K562 (cell line): ENCODE measurements around the gene ICA1. TPM values are rescaled to one million over a fixed set of nuclear protein-coding genes. Genes with fewer than 3 reads are reported as not detected.

Experiments
- ATAC-seq: fragments of 200-7000 bp; cut with Tn5 transposase; 3 replicates; pipeline ENCODE4 v1.9.1; 2020; ENCODE audit warnings: moderate library complexity
- BruUV-seq: library from RNA; stranded (reverse); fragments of 400-500 nt; replicated peaks from 2 replicates; lab custom pipeline; 2021; lab: Mats Ljungman, UMichigan
- CTCF ChIA-PET: fragments of 300-600 bp; formaldehyde crosslinking; extraction: SDS; loops from one replicate; lab custom pipeline; 2021; ENCODE audit warnings: low intra/inter-chr PET ratio; lab: Yijun Ruan, JAX
- POLR2A ChIA-PET: fragments of 300-600, 350-650 bp; sonication (Branson Sonifier 250); formaldehyde crosslinking; extraction: SDS; loops from one replicate; lab custom pipeline; 2021; ENCODE audit warnings: antibody characterized with exemption, inconsistent platforms; lab: Yijun Ruan, JAX
- DNase-seq, 4 experiments: peaks; one replicate each; pipeline versions ENCODE4 v3.0.0 to v3.0.0-alpha.2; 2011 to 2018; ENCODE audit warnings: low spot score in 3 of 4, mixed read lengths in 3 of 4; ENCODE audit errors: extremely low read depth in 1 of 4
- FAIRE-seq: peaks from 2 replicates; lab custom pipeline; 2011; peaks lifted over from hg19 to GRCh38; lab: Jason Lieb, UNC
- H2AFZ ChIP-seq: 2 replicates; pipeline ENCODE4 v1.6.0; 2011; ENCODE audit warnings: low read depth, low read length, control low read depth, inconsistent platforms
- H3K27ac ChIP-seq: fragments of 200-600 bp; 3 replicates; pipeline ENCODE4 v1.8.0; 2011; ENCODE audit warnings: low read depth, mild to moderate bottlenecking, control low read depth, inconsistent platforms, low read length, moderate library complexity, mixed read lengths; ENCODE audit errors: extremely low read depth
- H3K27me3 ChIP-seq, 2 experiments: fragments of 300-600 bp in 1 of 2; 2 replicates in 1 of 2; 3 replicates in 1 of 2; pipeline versions ENCODE4 v1.6.0 to v1.8.0; 2011; ENCODE audit warnings: inconsistent platforms in 2 of 2, low read length in 2 of 2, mild to moderate bottlenecking in 1 of 2, mixed read lengths in 1 of 2, moderate library complexity in 1 of 2; ENCODE audit not compliant: control insufficient read depth in 2 of 2, insufficient read depth in 2 of 2
- H3K36me3 ChIP-seq: fragments of 300-600 bp; 3 replicates; pipeline ENCODE4 v1.8.0; 2011; ENCODE audit warnings: mild to moderate bottlenecking, low read length, inconsistent platforms; ENCODE audit not compliant: control insufficient read depth, insufficient read depth
- H3K4me1 ChIP-seq, 2 experiments: fragments of 200-600 bp in 1 of 2; replicated peaks in 1 of 2; 2 replicates in 1 of 2; 3 replicates in 1 of 2; pipeline versions ENCODE4 v1.5.1 to v1.8.0; 2011; ENCODE audit warnings: inconsistent platforms in 2 of 2, low read length in 2 of 2, mild to moderate bottlenecking in 1 of 2, mixed read lengths in 1 of 2, moderate library complexity in 1 of 2; ENCODE audit not compliant: control insufficient read depth in 2 of 2, insufficient read depth in 2 of 2
- H3K4me2 ChIP-seq: 2 replicates; pipeline ENCODE4 v1.6.1; 2011; ENCODE audit warnings: low read length, control low read depth, inconsistent platforms, mixed read lengths; ENCODE audit not compliant: insufficient read depth
- H3K4me3 ChIP-seq: fragments of 200-600 bp; sonication (generic), shearing (Covaris generic); 2 replicates; pipeline ENCODE4 v1.5.1; 2016; ENCODE audit warnings: control low read depth, inconsistent platforms
- H3K79me2 ChIP-seq: fragments of 200-600 bp; 3 replicates; pipeline ENCODE4 v1.8.0; 2011; ENCODE audit warnings: low read length, inconsistent platforms; ENCODE audit not compliant: control insufficient read depth, insufficient read depth
- H3K9ac ChIP-seq, 2 experiments: 2 replicates each; pipeline versions ENCODE4 v1.6.0 to v1.6.1; 2011; ENCODE audit warnings: low read depth in 2 of 2, low read length in 2 of 2, control low read depth in 1 of 2, inconsistent platforms in 1 of 2, mild to moderate bottlenecking in 1 of 2, mixed read lengths in 1 of 2; ENCODE audit not compliant: insufficient read depth in 1 of 2
- H3K9me1 ChIP-seq: one replicate; pipeline ENCODE4 v1.6.0; 2011; ENCODE audit warnings: inconsistent platforms, mild to moderate bottlenecking, low read length, moderate library complexity; ENCODE audit not compliant: control insufficient read depth, insufficient read depth
- H3K9me3 ChIP-seq: replicated peaks from 2 replicates; pipeline ENCODE4 v1.5.1; 2011; ENCODE audit warnings: low read depth, low read length, inconsistent platforms; ENCODE audit not compliant: control insufficient read depth, insufficient read depth
- H4K20me1 ChIP-seq: replicated peaks from 2 replicates; pipeline ENCODE4 v1.6.1; 2011; ENCODE audit warnings: low read length, inconsistent platforms, mixed read lengths; ENCODE audit not compliant: control insufficient read depth, insufficient read depth
- ARNT ChIP-seq, 2 experiments: fragments of 450-650 bp; IDR thresholded peaks; 2 replicates each; pipeline ENCODE4 v1.6.1; 2016; ENCODE audit warnings: mild to moderate bottlenecking in 1 of 2
- FOXM1 ChIP-seq, 2 experiments: fragments of 450-650 bp in 1 of 2; sonication (generic) in 1 of 2; formaldehyde crosslinking in 1 of 2; IDR thresholded peaks; 2 replicates each; pipeline versions ENCODE4 v1.6.1 to v1.9.0; 2017 to 2022; ENCODE audit warnings: low read depth in 2 of 2, mild to moderate bottlenecking in 2 of 2, missing genetic modification reagents in 1 of 2, moderate library complexity in 1 of 2
- KLF13 ChIP-seq: fragments of 450-650 bp; IDR thresholded peaks from 2 replicates; pipeline ENCODE4 v1.6.1; 2016; ENCODE audit warnings: missing genetic modification characterization, low read depth, mild to moderate bottlenecking, missing compliant biosample characterization, moderate library complexity, borderline replicate concordance
- MYBL2 ChIP-seq, 2 experiments: fragments of 450-650 bp in 1 of 2; sonication (generic) in 1 of 2; formaldehyde crosslinking in 1 of 2; IDR thresholded peaks; 2 replicates each; pipeline versions ENCODE4 v1.6.1 to v1.8.1; 2017 to 2022; ENCODE audit warnings: borderline replicate concordance in 1 of 2, inconsistent platforms in 1 of 2, low read depth in 1 of 2, mild to moderate bottlenecking in 1 of 2, missing genetic modification reagents in 1 of 2, moderate library complexity in 1 of 2
- PHF20 ChIP-seq: fragments of 450-650 bp; IDR thresholded peaks from 2 replicates; pipeline ENCODE4 v1.6.1; 2018; ENCODE audit not compliant: partially characterized antibody
- POLR3A ChIP-seq: IDR thresholded peaks from 2 replicates; pipeline ENCODE4 v1.6.1; 2011; ENCODE audit warnings: borderline replicate concordance, mild to moderate bottlenecking, moderate library complexity; ENCODE audit not compliant: insufficient read length, insufficient read depth; ENCODE audit errors: extremely low read depth
- SAP30 ChIP-seq: fragments of 200-600 bp; sonication (generic); IDR thresholded peaks from 2 replicates; pipeline ENCODE4 v1.6.1; 2012; ENCODE audit warnings: borderline replicate concordance, low read depth, mild to moderate bottlenecking, moderate library complexity, low read length, control low read depth, inconsistent platforms; ENCODE audit not compliant: insufficient read depth, poor library complexity, severe bottlenecking
- SMARCB1 ChIP-seq: IDR thresholded peaks from 2 replicates; pipeline ENCODE4 v1.6.1; 2011; ENCODE audit warnings: improper control_type of control experiment, low read depth; ENCODE audit not compliant: insufficient read length
- ZNF121 ChIP-seq: sonication (generic); formaldehyde crosslinking; conservative IDR thresholded peaks from 2 replicates; pipeline ENCODE4 v1.8.0; 2022; ENCODE audit warnings: missing genetic modification reagents
- ZNF165 ChIP-seq: fragments of 250-450 bp; sonication (Bioruptor Pico); IDR thresholded peaks from 2 replicates; pipeline ENCODE4 v1.4.0; 2020; ENCODE audit warnings: borderline replicate concordance
- ZNF3 ChIP-seq: fragments of 250-450 bp; sonication (Bioruptor Pico); IDR thresholded peaks from 2 replicates; pipeline ENCODE4 v1.5.0; 2021; ENCODE audit warnings: mild to moderate bottlenecking, moderate library complexity
- ZNF551 ChIP-seq: fragments of 250-450 bp; sonication (Bioruptor Pico); IDR thresholded peaks from 2 replicates; pipeline ENCODE4 v1.5.0; 2021; ENCODE audit warnings: mild to moderate bottlenecking, moderate library complexity
- WGBS: fragments of 100-300 bp; shearing (Covaris generic); methylation state at CpG from one replicate; pipeline ENCODE4 v1.1.6; 2016; ENCODE audit warnings: low coverage, mixed read lengths; ENCODE audit not compliant: insufficient coverage; ENCODE audit errors: missing lambda C conversion rate; 5-methylcytosine and 5-hydroxymethylcytosine counted together
- in situ Hi-C: fragments of 300-500 bp; cut with MboI; formaldehyde crosslinking; loops from 4 replicates; pipeline ENCODE4 v1.15.0; 2018; ENCODE audit warnings: inconsistent platforms, mixed read lengths
- intact Hi-C: fragments of 100-400 bp; cut with micrococcal nuclease; formaldehyde crosslinking; loops from 2 replicates; pipeline ENCODE4 v1.14.2; 2022
- polyA plus RNA-seq, 8 experiments: library from polyadenylated mRNA; depleted of rRNA in 4 of 8; stranded (reverse) in 5 of 8; unstranded in 3 of 8; fragments of >200 nt; fragmentation: Nextera tagmentation in 2 of 8; fragmentation: Illumina TruSeq in 1 of 8; extraction: Ambion mirVana in 2 of 8; extraction: Trizol in 1 of 8; gene quantifications; 2 replicates each; pipeline versions ENCODE4 v1.2.1 to v1.2.3, GENCODE V29; 2011 to 2014; ENCODE audit warnings: inconsistent platforms in 1 of 8, missing spikeins in 1 of 8
- total RNA-seq, 7 experiments: library from RNA; depleted of rRNA in 6 of 7; stranded (reverse); fragments of >200 nt in 6 of 7; fragmentation: Illumina TruSeq in 2 of 7; extraction: Trizol in 2 of 7; gene quantifications; 2 replicates each; pipeline versions ENCODE4 v1.2.1 to v1.2.3, GENCODE V29; 2011 to 2021; ENCODE audit warnings: low replicate concordance in 1 of 7
- TF ChIP-seq, protein P1 (sequence below): fragments of 200-800 bp; sonication (Bioruptor generic); IDR thresholded peaks from 2 replicates; pipeline ENCODE4 v1.6.1; 2017; ENCODE audit warnings: missing genetic modification characterization, missing compliant biosample characterization
- TF ChIP-seq, protein P2 (sequence below), 2 experiments: fragments of 250-450 bp in 1 of 2; fragments of 450-650 bp in 1 of 2; sonication (Bioruptor Pico) in 1 of 2; IDR thresholded peaks; 2 replicates each; pipeline versions ENCODE4 v1.6.1 to v1.8.0; 2016 to 2021; ENCODE audit warnings: mild to moderate bottlenecking in 2 of 2, moderate library complexity in 2 of 2, missing compliant biosample characterization in 1 of 2, missing genetic modification characterization in 1 of 2
- TF ChIP-seq, protein P3 (sequence below): fragments of 250-450 bp; sonication (Bioruptor Pico); IDR thresholded peaks from 2 replicates; pipeline ENCODE4 v1.5.0; 2020; ENCODE audit warnings: mild to moderate bottlenecking

ICA1 gene
- total and polyA plus RNA-seq, 9 of the 15 experiments (the other 6 are each of a cell fraction or from before 2014, with no cell fraction given), result 7.1 to 22.3 (median 16.4) TPM

DNA sequence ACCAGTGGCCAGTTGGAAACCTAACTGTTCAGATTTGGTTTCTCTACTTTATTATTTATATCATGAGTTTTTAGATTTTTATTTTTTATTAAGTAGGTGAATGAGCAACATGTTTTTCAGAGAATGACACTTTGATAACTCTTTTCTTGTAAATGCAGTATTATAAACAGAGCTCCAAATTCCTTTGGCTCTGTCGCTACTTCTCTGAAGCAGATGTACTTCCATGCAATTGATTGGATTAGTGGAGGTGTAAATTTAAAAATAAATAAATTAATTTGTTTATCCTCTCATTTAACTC lies 34.3 kb upstream of the ICA1 start:
- H3K79me2 ChIP-seq, result no peaks in the 10 kb centered on the region
- peaks cover 0 to 3% of the 10 kb centered on the region in 2 experiments; a peak in 1 of 5 replicates for H3K4me1 ChIP-seq
- ATAC-seq, result no peak
- no TSS peak for BruUV-seq
- WGBS, result 85% methylated on average over 1 of the region's 1 CpG
- no peaks in the 10 kb centered on the region for H3K27me3 ChIP-seq
- in situ Hi-C loops, result loop anchor here (10.0 to 25.0 kb wide), 3 partner anchors 872 to 1334 kb away; no protein-coding TSS in a partner anchor
- no peak overlapping the region for H3K4me2 ChIP-seq
- intact Hi-C loops, result loop anchor here (1.0 to 10.0 kb wide), 13 partner anchors 71 to 1329 kb away; partner anchors contain the start of gene UMAD1
- no peak overlapping the region for H3K4me3 ChIP-seq
- no peaks in the 10 kb centered on the region for H3K9me1 ChIP-seq
- no peaks in the 10 kb centered on the region for H3K9me3 ChIP-seq
- no peaks in the 10 kb centered on the region for H4K20me1 ChIP-seq
- POLR2A ChIA-PET, result interaction anchor here (0.5 to 1.6 kb wide), 6 partner anchors 15 to 1191 kb away, joined by 3 to 7 read pairs (median 3); no protein-coding TSS in a partner anchor
- no peak overlapping the region for H3K9ac ChIP-seq
- no peak for DNase-seq
- H2AFZ ChIP-seq, result peak overlapping the region; percentile 80
- no peak for FAIRE-seq
- no peaks in the 10 kb centered on the region for H3K36me3 ChIP-seq
- H3K27ac ChIP-seq, result no peak overlapping the region
- CTCF ChIA-PET, result interaction anchor here (0.6 to 1.4 kb wide), 3 partner anchors 9 to 1576 kb away, joined by 3 read pairs; no protein-coding TSS in a partner anchor
- no peak for TF ChIP-seq ZNF551
- TF ChIP-seq ZNF3 (CRISPR knock-in tag), result no peak
- no peak for TF ChIP-seq ZNF121 (CRISPR knock-in tag)
- TF ChIP-seq ZNF165, result no peak
- TF ChIP-seq, protein P1, sequence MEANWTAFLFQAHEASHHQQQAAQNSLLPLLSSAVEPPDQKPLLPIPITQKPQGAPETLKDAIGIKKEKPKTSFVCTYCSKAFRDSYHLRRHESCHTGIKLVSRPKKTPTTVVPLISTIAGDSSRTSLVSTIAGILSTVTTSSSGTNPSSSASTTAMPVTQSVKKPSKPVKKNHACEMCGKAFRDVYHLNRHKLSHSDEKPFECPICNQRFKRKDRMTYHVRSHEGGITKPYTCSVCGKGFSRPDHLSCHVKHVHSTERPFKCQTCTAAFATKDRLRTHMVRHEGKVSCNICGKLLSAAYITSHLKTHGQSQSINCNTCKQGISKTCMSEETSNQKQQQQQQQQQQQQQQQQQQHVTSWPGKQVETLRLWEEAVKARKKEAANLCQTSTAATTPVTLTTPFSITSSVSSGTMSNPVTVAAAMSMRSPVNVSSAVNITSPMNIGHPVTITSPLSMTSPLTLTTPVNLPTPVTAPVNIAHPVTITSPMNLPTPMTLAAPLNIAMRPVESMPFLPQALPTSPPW (CRISPR knock-in tag), result no peak
- 0 out of 2 replicates have a peak, but pooled peaks have one; percentile 35 for TF ChIP-seq MYBL2 (IDR thresholded peaks at IDR 0.05; ENCODE audit: low read depth)
- TF ChIP-seq MYBL2 (CRISPR knock-in tag; IDR thresholded peaks at IDR 0.05; ENCODE audit: borderline replicate concordance), result no peak
- no peak for TF ChIP-seq SAP30
- TF ChIP-seq SMARCB1, result no peak
- TF ChIP-seq, protein P2, sequence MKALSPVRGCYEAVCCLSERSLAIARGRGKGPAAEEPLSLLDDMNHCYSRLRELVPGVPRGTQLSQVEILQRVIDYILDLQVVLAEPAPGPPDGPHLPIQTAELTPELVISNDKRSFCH (CRISPR knock-in tag; IDR thresholded peaks at IDR 0.05), result no peak
- TF ChIP-seq, protein P2 (tag; IDR thresholded peaks at IDR 0.05), result no peak
- 0 out of 2 replicates have a peak, but pooled peaks have one; percentile 22 for TF ChIP-seq FOXM1 (IDR thresholded peaks at IDR 0.05; ENCODE audit: low read depth)
- no peak for TF ChIP-seq FOXM1 (CRISPR knock-in tag; IDR thresholded peaks at IDR 0.05; ENCODE audit: low read depth)
- 0 out of 4 replicates have a peak, but pooled peaks of 1 of the 2 experiments have one; percentile 3 for TF ChIP-seq ARNT (IDR thresholded peaks at IDR 0.05)
- no peak for TF ChIP-seq PHF20
- TF ChIP-seq, protein P3, sequence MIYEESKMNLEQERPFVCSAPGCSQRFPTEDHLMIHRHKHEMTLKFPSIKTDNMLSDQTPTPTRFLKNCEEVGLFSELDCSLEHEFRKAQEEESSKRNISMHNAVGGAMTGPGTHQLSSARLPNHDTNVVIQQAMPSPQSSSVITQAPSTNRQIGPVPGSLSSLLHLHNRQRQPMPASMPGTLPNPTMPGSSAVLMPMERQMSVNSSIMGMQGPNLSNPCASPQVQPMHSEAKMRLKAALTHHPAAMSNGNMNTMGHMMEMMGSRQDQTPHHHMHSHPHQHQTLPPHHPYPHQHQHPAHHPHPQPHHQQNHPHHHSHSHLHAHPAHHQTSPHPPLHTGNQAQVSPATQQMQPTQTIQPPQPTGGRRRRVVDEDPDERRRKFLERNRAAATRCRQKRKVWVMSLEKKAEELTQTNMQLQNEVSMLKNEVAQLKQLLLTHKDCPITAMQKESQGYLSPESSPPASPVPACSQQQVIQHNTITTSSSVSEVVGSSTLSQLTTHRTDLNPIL (CRISPR knock-in tag), result no peak
- TF ChIP-seq KLF13 (tag), result no peak
- TF ChIP-seq POLR3A, result no peak
